Measurements from ENCODE around the gene PVALB. TPM values are rescaled to one million over a fixed set of nuclear protein-coding genes. Genes with fewer than 3 reads are reported as not detected.

The PVALB gene
- total and polyA plus RNA-seq, 5 donors from 2014 or later = not detected

GRCh38 chr22:36776722-36777121, 40.1 kb downstream of the PVALB start:
- DNase-seq (no peak), ATAC-seq (ENCODE audit: low read depth in 2 of 2) (no peak)
- Mint-ChIP-seq H3K27me3 (peaks cover 4% of the 10 kb centered on the region), H3K36me3 (peaks cover 7% of the 10 kb centered on the region), H3K9me3 (no peaks in the 10 kb centered on the region), H3K27ac (peak overlapping the region; percentile 97 to 98 (median 97)), H3K4me1 (peaks cover 5 to 29% (median 17%) of the 10 kb centered on the region in 4 donors), H3K4me3 (peak overlapping the region; percentile 87 to 94 (median 92))
- H3K4me3 ChIP-seq (ENCODE audit: low read depth, low read length) = peak overlapping the region; percentile 80
- H3K4me1 ChIP-seq (ENCODE audit: control insufficient read depth, insufficient read depth, low read length, poor library complexity, severe bottlenecking) = peaks cover 19% of the 10 kb centered on the region
- peak overlapping the region; percentile 94 for H3K27ac ChIP-seq (ENCODE audit: insufficient read depth, low read length, poor library complexity, severe bottlenecking)
- no peaks in the 10 kb centered on the region for H3K36me3 ChIP-seq (ENCODE audit: control insufficient read depth, insufficient read depth, low read length)
- no peaks in the 10 kb centered on the region for H3K27me3 ChIP-seq (ENCODE audit: control insufficient read depth, insufficient read depth, low read length)
- H3K9me3 ChIP-seq (ENCODE audit: control insufficient read depth in 2 of 2, low read length in 2 of 2) = no peaks in the 10 kb centered on the region

GRCh38 chr22:36775964-36776669, 40.7 kb downstream of the PVALB start, which contains the start of gene IFT27:
IFT27 (minus strand) TSS chr22:36776119; CDS start chr22:36775707, 412 bp downstream.
- Histone ChIP-seq H3K36me3 (ENCODE audit: control insufficient read depth, insufficient read depth, low read length) (no peaks in the 10 kb centered on the region), H3K4me3 (ENCODE audit: low read depth, low read length) (peak within 1 kb of the TSS; percentile 87), H3K9me3 (ENCODE audit: control insufficient read depth in 2 of 2, low read length in 2 of 2) (no peaks in the 10 kb centered on the region), H3K27me3 (ENCODE audit: control insufficient read depth, insufficient read depth, low read length) (no peaks in the 10 kb centered on the region), H3K4me1 (ENCODE audit: control insufficient read depth, insufficient read depth, low read length, poor library complexity, severe bottlenecking) (peaks cover 17% of the 10 kb centered on the region), H3K27ac (ENCODE audit: insufficient read depth, low read length, poor library complexity, severe bottlenecking) (peak within 1 kb of the TSS; percentile 94)
- Mint-ChIP-seq H3K36me3 (peaks cover 11% of the 10 kb centered on the region), H3K27ac (peak within 1 kb of the TSS; percentile 97 to 99 (median 98)), H3K27me3 (peaks cover 4% of the 10 kb centered on the region), H3K9me3 (no peaks in the 10 kb centered on the region), H3K4me3 (peak within 1 kb of the TSS; percentile 91 to 97 (median 94)), H3K4me1 (peaks cover 5 to 28% (median 16%) of the 10 kb centered on the region in 4 donors)
- peak; percentile 96 to 100 (median 99) for DNase-seq
- peak; percentile 89 to 91 for ATAC-seq (ENCODE audit: low read depth in 2 of 2)

GRCh38 chr22:36775586-36775963, 41.3 kb downstream of the PVALB start:
- H3K4me3 ChIP-seq (ENCODE audit: low read depth, low read length) = peak overlapping the region; percentile 87
- H3K4me1 Mint-ChIP-seq = peaks cover 5 to 30% (median 17%) of the 10 kb centered on the region in 4 donors
- H3K27me3 Mint-ChIP-seq = peaks cover 4% of the 10 kb centered on the region
- DNase-seq (peak; percentile 40 to 53 (median 48)), ATAC-seq (ENCODE audit: low read depth in 2 of 2) (no peak)
- H3K27ac ChIP-seq (ENCODE audit: insufficient read depth, low read length, poor library complexity, severe bottlenecking) = peak overlapping the region; percentile 94
- H3K36me3 ChIP-seq (ENCODE audit: control insufficient read depth, insufficient read depth, low read length) = no peaks in the 10 kb centered on the region
- peaks cover 17% of the 10 kb centered on the region for H3K4me1 ChIP-seq (ENCODE audit: control insufficient read depth, insufficient read depth, low read length, poor library complexity, severe bottlenecking)
- peaks cover 11% of the 10 kb centered on the region for H3K36me3 Mint-ChIP-seq
- no peaks in the 10 kb centered on the region for H3K9me3 Mint-ChIP-seq
- H3K27ac Mint-ChIP-seq = peak overlapping the region; percentile 97 to 99 (median 98)
- H3K4me3 Mint-ChIP-seq = peak overlapping the region; percentile 91 to 97 (median 94)
- H3K9me3 ChIP-seq (ENCODE audit: control insufficient read depth in 2 of 2, low read length in 2 of 2) = no peaks in the 10 kb centered on the region
- no peaks in the 10 kb centered on the region for H3K27me3 ChIP-seq (ENCODE audit: control insufficient read depth, insufficient read depth, low read length)

GRCh38 chr22:36773935-36774334, 42.9 kb downstream of the PVALB start:
- H3K9me3 ChIP-seq (ENCODE audit: control insufficient read depth in 2 of 2, low read length in 2 of 2) = no peaks in the 10 kb centered on the region
- DNase-seq (peak in 1 of 3 donors; percentile 30), ATAC-seq (ENCODE audit: low read depth in 2 of 2) (no peak)
- H3K4me3 Mint-ChIP-seq = peak overlapping the region in 2 of 4 donors; percentile 40 to 62
- no peaks in the 10 kb centered on the region for H3K36me3 ChIP-seq (ENCODE audit: control insufficient read depth, insufficient read depth, low read length)
- H3K27ac Mint-ChIP-seq = peak overlapping the region in 1 of 3 donors; percentile 25
- H3K27ac ChIP-seq (ENCODE audit: insufficient read depth, low read length, poor library complexity, severe bottlenecking) = no peak overlapping the region
- no peak overlapping the region for H3K4me3 ChIP-seq (ENCODE audit: low read depth, low read length)
- H3K4me1 Mint-ChIP-seq = peaks cover 5 to 40% (median 17%) of the 10 kb centered on the region in 4 donors
- H3K4me1 ChIP-seq (ENCODE audit: control insufficient read depth, insufficient read depth, low read length, poor library complexity, severe bottlenecking) = peaks cover 17% of the 10 kb centered on the region
- no peaks in the 10 kb centered on the region for H3K9me3 Mint-ChIP-seq
- peaks cover 4% of the 10 kb centered on the region for H3K27me3 Mint-ChIP-seq
- H3K36me3 Mint-ChIP-seq = peaks cover 15% of the 10 kb centered on the region
- no peaks in the 10 kb centered on the region for H3K27me3 ChIP-seq (ENCODE audit: control insufficient read depth, insufficient read depth, low read length)

GRCh38 chr22:36772451-36772850, 44.4 kb downstream of the PVALB start:
- H3K27me3 ChIP-seq (ENCODE audit: control insufficient read depth, insufficient read depth, low read length) = no peaks in the 10 kb centered on the region
- peaks cover 5 to 34% (median 15%) of the 10 kb centered on the region in 4 donors for H3K4me1 Mint-ChIP-seq
- H3K9me3 ChIP-seq (ENCODE audit: control insufficient read depth in 2 of 2, low read length in 2 of 2) = no peaks in the 10 kb centered on the region
- H3K27ac ChIP-seq (ENCODE audit: insufficient read depth, low read length, poor library complexity, severe bottlenecking) = no peak overlapping the region
- H3K27me3 Mint-ChIP-seq = peaks cover 4% of the 10 kb centered on the region
- peaks cover 18% of the 10 kb centered on the region for H3K36me3 Mint-ChIP-seq
- no peaks in the 10 kb centered on the region for H3K9me3 Mint-ChIP-seq
- no peak for ATAC-seq (ENCODE audit: low read depth in 2 of 2)
- H3K4me1 ChIP-seq (ENCODE audit: control insufficient read depth, insufficient read depth, low read length, poor library complexity, severe bottlenecking) = peaks cover 17% of the 10 kb centered on the region
- no peak for DNase-seq
- H3K4me3 ChIP-seq (ENCODE audit: low read depth, low read length) = no peak overlapping the region
- no peaks in the 10 kb centered on the region for H3K36me3 ChIP-seq (ENCODE audit: control insufficient read depth, insufficient read depth, low read length)
- no peak overlapping the region for H3K27ac Mint-ChIP-seq
- H3K4me3 Mint-ChIP-seq = no peak overlapping the region

- Histone ChIP-seq H3K27ac (ENCODE audit: insufficient read depth, low read length, poor library complexity, severe bottlenecking) (no peak overlapping the region), H3K4me3 (ENCODE audit: low read depth, low read length) (no peak overlapping the region), H3K4me1 (ENCODE audit: control insufficient read depth, insufficient read depth, low read length, poor library complexity, severe bottlenecking) (peaks cover 10% of the 10 kb centered on the region), H3K36me3 (ENCODE audit: control insufficient read depth, insufficient read depth, low read length) (no peaks in the 10 kb centered on the region), H3K27me3 (ENCODE audit: control insufficient read depth, insufficient read depth, low read length) (no peaks in the 10 kb centered on the region), H3K9me3 (ENCODE audit: control insufficient read depth in 2 of 2, low read length in 2 of 2) (no peaks in the 10 kb centered on the region)
- DNase-seq (no peak), ATAC-seq (ENCODE audit: low read depth in 2 of 2) (no peak)
- H3K27me3 Mint-ChIP-seq = peaks cover 4% of the 10 kb centered on the region
- peak overlapping the region in 1 of 4 donors; percentile 64 for H3K4me3 Mint-ChIP-seq
- peaks cover 4 to 25% (median 10%) of the 10 kb centered on the region in 4 donors for H3K4me1 Mint-ChIP-seq
- no peak overlapping the region for H3K27ac Mint-ChIP-seq
- H3K36me3 Mint-ChIP-seq = peaks cover 25% of the 10 kb centered on the region
- H3K9me3 Mint-ChIP-seq = no peaks in the 10 kb centered on the region
Observed at GRCh38 chr22:36771356-36772063, 45.3 kb downstream of the PVALB start.

GRCh38 chr22:36770513-36771231, 46.2 kb downstream of the PVALB start:
- Histone ChIP-seq H3K27me3 (ENCODE audit: control insufficient read depth, insufficient read depth, low read length) (no peaks in the 10 kb centered on the region), H3K9me3 (ENCODE audit: control insufficient read depth in 2 of 2, low read length in 2 of 2) (no peaks in the 10 kb centered on the region), H3K4me3 (ENCODE audit: low read depth, low read length) (no peak overlapping the region), H3K36me3 (ENCODE audit: control insufficient read depth, insufficient read depth, low read length) (peaks cover under 1% of the 10 kb centered on the region), H3K4me1 (ENCODE audit: control insufficient read depth, insufficient read depth, low read length, poor library complexity, severe bottlenecking) (peaks cover 7% of the 10 kb centered on the region), H3K27ac (ENCODE audit: insufficient read depth, low read length, poor library complexity, severe bottlenecking) (no peak overlapping the region)
- H3K4me3 Mint-ChIP-seq = no peak overlapping the region
- DNase-seq (no peak), ATAC-seq (ENCODE audit: low read depth in 2 of 2) (no peak)
- H3K27me3 Mint-ChIP-seq = no peaks in the 10 kb centered on the region
- peaks cover 30% of the 10 kb centered on the region for H3K36me3 Mint-ChIP-seq
- H3K9me3 Mint-ChIP-seq = no peaks in the 10 kb centered on the region
- no peak overlapping the region for H3K27ac Mint-ChIP-seq
- H3K4me1 Mint-ChIP-seq = peaks cover 0 to 22% (median 7%) of the 10 kb centered on the region in 4 donors
